Hepatocyte (in vitro differentiated cells): Measurements from ENCODE around the gene PTPRN2. TPM values are rescaled to one million over a fixed set of nuclear protein-coding genes. Genes with fewer than 3 reads are reported as not detected.

ENCODE experiments used
- DNase-seq: peaks from one replicate; pipeline ENCODE4 v3.0.0-alpha.2; 2016; ENCODE audit warnings: low spot score
- H2AFZ ChIP-seq: fragments of 200-600 bp; sonication (generic); 2 replicates; pipeline ENCODE4 v1.6.0; 2016; ENCODE audit warnings: antibody characterized with exemption, mild to moderate bottlenecking
- H3K27ac ChIP-seq: fragments of 200-600 bp; sonication (generic); 2 replicates; pipeline ENCODE4 v1.5.1; 2016; ENCODE audit warnings: mild to moderate bottlenecking
- H3K27me3 ChIP-seq: fragments of 200-600 bp; sonication (generic); 2 replicates; pipeline ENCODE4 v1.6.1; 2016
- H3K36me3 ChIP-seq: fragments of 200-600 bp; sonication (generic); replicated peaks from 2 replicates; pipeline ENCODE4 v1.5.1; 2016; ENCODE audit warnings: low read depth; ENCODE audit not compliant: insufficient read depth
- H3K4me1 ChIP-seq: fragments of 200-600 bp; sonication (generic); 2 replicates; pipeline ENCODE4 v1.5.1; 2016; ENCODE audit warnings: mild to moderate bottlenecking, moderate library complexity; ENCODE audit not compliant: insufficient read depth
- H3K4me2 ChIP-seq: fragments of 200-600 bp; sonication (generic); 2 replicates; pipeline ENCODE4 v1.6.0; 2016
- H3K4me3 ChIP-seq: fragments of 200-600 bp; sonication (generic); 2 replicates; pipeline ENCODE4 v1.5.1; 2016; ENCODE audit warnings: mild to moderate bottlenecking
- H3K79me2 ChIP-seq: fragments of 200-600 bp; sonication (generic); 2 replicates; pipeline ENCODE4 v1.6.0; 2017; ENCODE audit warnings: mild to moderate bottlenecking
- H3K9me2 ChIP-seq: fragments of 200-600 bp; sonication (generic); replicated peaks from 2 replicates; pipeline ENCODE4 v1.6.0; 2017; ENCODE audit warnings: mild to moderate bottlenecking; ENCODE audit not compliant: insufficient read depth
- H3K9me3 ChIP-seq: fragments of 200-600 bp; sonication (generic); 2 replicates; pipeline ENCODE4 v1.5.1; 2016; ENCODE audit warnings: low read depth, mild to moderate bottlenecking
- H4K20me1 ChIP-seq: fragments of 200-600 bp; sonication (generic); 2 replicates; pipeline ENCODE4 v1.6.0; 2016; ENCODE audit warnings: mild to moderate bottlenecking; ENCODE audit not compliant: insufficient read depth, poor library complexity, severe bottlenecking
- CTCF ChIP-seq: fragments of 200-600 bp; sonication (generic); IDR thresholded peaks from 2 replicates; pipeline ENCODE4 v1.5.1; 2016; ENCODE audit warnings: antibody characterized with exemption, mild to moderate bottlenecking; ENCODE audit not compliant: poor library complexity
- EZH2 ChIP-seq: fragments of 200-600 bp; sonication (generic); IDR thresholded peaks from 2 replicates; pipeline ENCODE4 v1.6.1; 2016; ENCODE audit warnings: antibody characterized with exemption, mild to moderate bottlenecking, borderline replicate concordance
- EZH2phosphoT487 ChIP-seq: fragments of 200-600 bp; sonication (generic); IDR thresholded peaks from one replicate; pipeline ENCODE4 v1.6.1; 2018; ENCODE audit warnings: antibody characterized with exemption, mild to moderate bottlenecking, low read depth, moderate library complexity; ENCODE audit not compliant: unreplicated experiment, severe bottlenecking
- WGBS: methylation state at CpG from one replicate; pipeline ENCODE4 v1.1.6; 2016; ENCODE audit warnings: low lambda C conversion rate; ENCODE audit errors: missing lambda C conversion rate; 5-methylcytosine and 5-hydroxymethylcytosine counted together
- polyA plus RNA-seq: library from polyadenylated mRNA; unstranded; fragments of >200 nt; fragmentation: Nextera tagmentation; extraction: Ambion mirVana; gene quantifications from 2 replicates; pipeline ENCODE4 v1.2.1, GENCODE V29; 2016
- total RNA-seq: library from RNA; depleted of rRNA; stranded (reverse); fragments of >200 nt; gene quantifications from 2 replicates; pipeline ENCODE4 v1.2.3, GENCODE V29; 2014

PTPRN2 gene
- total and polyA plus RNA-seq, 2 experiments from 2014 or later = 2.1 to 3.3 TPM

DNA sequence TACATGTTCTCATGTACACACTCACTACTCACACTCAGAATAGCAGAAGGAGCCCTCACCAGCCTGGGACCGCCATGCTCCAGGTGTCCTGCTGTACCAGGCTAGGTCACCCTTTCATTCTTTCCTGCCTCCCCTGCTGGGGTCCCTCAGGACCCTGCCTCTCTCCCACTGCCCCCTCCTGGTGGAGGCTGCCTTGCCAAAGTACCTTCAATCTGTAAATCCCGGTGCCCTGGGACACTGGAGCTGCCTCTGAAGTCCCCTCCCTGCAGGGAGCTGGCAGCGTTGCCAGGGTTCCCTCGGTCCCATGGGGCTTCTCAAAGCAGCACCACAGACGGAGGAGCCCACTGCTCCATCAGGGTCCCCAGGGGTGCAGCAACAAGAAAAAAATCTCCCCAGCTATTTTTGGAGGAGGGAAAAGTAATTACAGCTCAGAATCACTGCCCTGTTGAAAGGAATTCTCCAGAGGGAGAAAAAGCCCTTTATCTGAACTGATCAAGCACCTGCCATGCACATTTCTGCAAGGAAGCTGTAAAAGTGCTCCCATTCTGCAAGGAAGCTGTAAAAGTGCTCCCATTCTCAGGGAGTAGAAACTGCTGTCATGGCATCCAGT lies 259.9 kb downstream of the PTPRN2 start:
- H4K20me1 ChIP-seq = no peaks in the 10 kb centered on the region
- no peak overlapping the region for H3K27ac ChIP-seq
- H3K9me2 ChIP-seq = no peaks in the 10 kb centered on the region
- H3K36me3 ChIP-seq = no peaks in the 10 kb centered on the region
- H2AFZ ChIP-seq = no peak overlapping the region
- no peak overlapping the region for H3K4me3 ChIP-seq
- no peak for DNase-seq
- H3K27me3 ChIP-seq = no peaks in the 10 kb centered on the region
- no peaks in the 10 kb centered on the region for H3K9me3 ChIP-seq
- no peaks in the 10 kb centered on the region for H3K4me1 ChIP-seq
- no peak overlapping the region for H3K4me2 ChIP-seq
- H3K79me2 ChIP-seq = no peaks in the 10 kb centered on the region
- no peak for TF ChIP-seq EZH2
- TF ChIP-seq EZH2phosphoT487 = no peak
- TF ChIP-seq CTCF = no peak
- 56% methylated on average over 5 of the region's 5 CpGs for WGBS

- no peak overlapping the region for H2AFZ ChIP-seq
- H3K4me3 ChIP-seq = no peak overlapping the region
- no peaks in the 10 kb centered on the region for H4K20me1 ChIP-seq
- no peaks in the 10 kb centered on the region for H3K9me2 ChIP-seq
- no peak overlapping the region for H3K27ac ChIP-seq
- H3K4me2 ChIP-seq = no peak overlapping the region
- H3K36me3 ChIP-seq = no peaks in the 10 kb centered on the region
- TF ChIP-seq EZH2phosphoT487 (no peak), CTCF (no peak), EZH2 (no peak)
- no peaks in the 10 kb centered on the region for H3K4me1 ChIP-seq
- H3K79me2 ChIP-seq = no peaks in the 10 kb centered on the region
- DNase-seq = no peak
- WGBS = 98% methylated on average over 4 of the region's 4 CpGs
- H3K9me3 ChIP-seq = no peaks in the 10 kb centered on the region
- H3K27me3 ChIP-seq = no peaks in the 10 kb centered on the region
Measured at GRCh38 chr7:158327012-158327411, 260.6 kb downstream of the PTPRN2 start.

DNA sequence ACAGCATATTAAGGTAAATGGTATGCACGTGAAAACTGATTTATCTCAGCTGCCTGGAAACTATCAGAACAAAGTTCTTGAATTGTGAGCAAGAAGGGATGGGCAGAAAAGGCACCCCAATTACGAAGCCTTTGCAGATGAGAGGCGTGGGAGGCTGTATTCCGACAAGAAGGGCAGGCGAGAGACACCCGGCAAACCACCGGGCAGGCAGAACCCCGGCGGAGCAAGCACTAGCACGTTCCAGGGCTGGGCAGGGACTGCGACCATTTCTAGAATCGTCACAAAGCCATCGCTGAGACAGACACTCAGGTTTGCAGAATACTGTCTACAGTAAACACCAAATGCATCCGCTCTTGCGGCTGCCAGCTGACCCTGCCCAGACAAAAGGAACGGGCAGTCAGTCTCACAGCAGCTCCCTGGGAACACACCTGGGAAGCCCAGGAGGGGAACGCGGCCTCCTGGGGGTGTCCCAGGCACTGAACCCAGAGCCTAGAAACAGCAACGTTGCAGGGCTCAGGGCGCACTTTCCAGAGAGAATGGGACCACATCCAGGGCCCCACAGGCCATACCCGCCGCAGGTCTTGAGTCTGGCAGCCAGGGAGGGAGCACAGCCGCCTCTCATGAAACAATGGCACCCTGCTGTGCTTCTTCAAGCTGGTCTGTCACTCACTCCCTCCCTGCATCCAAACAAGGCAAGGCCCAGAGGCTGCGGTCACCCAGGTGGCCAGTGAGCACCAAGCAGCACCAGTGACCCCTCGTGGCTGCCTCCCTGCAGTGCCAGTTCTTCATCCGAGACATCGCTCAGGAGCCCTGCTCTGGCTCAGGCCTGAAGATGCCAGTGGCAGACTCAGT lies 261.9 kb downstream of the PTPRN2 start:
- Histone ChIP-seq H3K4me3 (no peak overlapping the region), H3K9me2 (no peaks in the 10 kb centered on the region), H3K36me3 (no peaks in the 10 kb centered on the region), H3K27me3 (no peaks in the 10 kb centered on the region), H3K79me2 (no peaks in the 10 kb centered on the region), H3K9me3 (no peaks in the 10 kb centered on the region), H3K4me2 (no peak overlapping the region), H4K20me1 (no peaks in the 10 kb centered on the region), H3K4me1 (no peaks in the 10 kb centered on the region), H2AFZ (no peak overlapping the region), H3K27ac (no peak overlapping the region)
- no peak for TF ChIP-seq EZH2phosphoT487
- TF ChIP-seq EZH2 = no peak
- peak; percentile 53 for TF ChIP-seq CTCF
- 29% methylated on average over 27 of the region's 27 CpGs for WGBS
- peak; percentile 75 for DNase-seq
